ENCODE results near the gene WDR36.
"Not testable (repeated sequence)": the region's sequence is repeated elsewhere in the genome, so short reads cannot be mapped to it uniquely, and the experiment has no call there.

WDR36 gene

GRCh38 chr5:111141471-111141870 lies 49.3 kb downstream of the WDR36 start:
- DNase-seq: not testable (repeated sequence)

DNA sequence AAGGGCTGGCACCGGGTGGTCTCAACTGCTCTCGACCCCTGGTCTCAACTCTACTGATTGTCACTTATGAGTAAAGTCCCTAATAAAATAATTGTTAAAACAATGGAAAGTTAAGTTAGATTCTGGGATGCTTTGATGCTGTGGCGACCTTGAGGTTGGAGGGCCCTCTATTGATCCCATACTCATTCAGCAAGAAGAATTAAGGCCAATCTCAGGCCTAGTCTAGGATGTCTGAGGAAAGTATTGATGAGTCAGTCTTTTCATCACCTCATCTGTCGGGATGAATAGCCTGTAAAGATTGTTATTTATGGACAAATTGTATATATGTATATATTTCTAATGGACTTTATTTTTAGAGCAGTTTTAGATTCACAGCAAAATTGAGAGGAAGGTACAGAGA lies 50.8 kb downstream of the WDR36 start:
- DNase-seq: no peak

GRCh38 chr5:111143910-111144309 lies 51.8 kb downstream of the WDR36 start:
- no peak for DNase-seq

- DNase-seq: no peak
These were observed 52.3 kb downstream of the WDR36 start for GRCh38 chr5:111144352-111144930.

DNA sequence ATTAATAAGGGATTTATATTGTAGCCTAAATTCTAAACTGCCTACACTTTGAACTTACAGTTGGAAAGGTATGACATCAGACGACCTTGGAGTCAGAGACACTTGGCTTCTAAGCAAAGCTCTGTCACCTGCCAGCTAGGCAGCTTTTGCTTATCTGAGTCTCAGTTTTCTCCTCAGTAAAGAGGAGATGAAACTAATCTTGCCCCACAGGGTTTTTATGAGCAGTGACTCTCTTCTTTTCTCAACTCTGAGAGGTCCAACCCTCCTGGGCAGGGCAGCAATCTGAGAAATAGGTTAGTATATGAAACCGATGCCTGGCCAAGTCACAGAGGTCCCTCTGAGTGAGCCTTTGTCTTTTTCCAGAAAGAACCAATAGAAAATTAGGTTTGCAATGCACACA lies 53.9 kb downstream of the WDR36 start:
- DNase-seq: no peak

DNA sequence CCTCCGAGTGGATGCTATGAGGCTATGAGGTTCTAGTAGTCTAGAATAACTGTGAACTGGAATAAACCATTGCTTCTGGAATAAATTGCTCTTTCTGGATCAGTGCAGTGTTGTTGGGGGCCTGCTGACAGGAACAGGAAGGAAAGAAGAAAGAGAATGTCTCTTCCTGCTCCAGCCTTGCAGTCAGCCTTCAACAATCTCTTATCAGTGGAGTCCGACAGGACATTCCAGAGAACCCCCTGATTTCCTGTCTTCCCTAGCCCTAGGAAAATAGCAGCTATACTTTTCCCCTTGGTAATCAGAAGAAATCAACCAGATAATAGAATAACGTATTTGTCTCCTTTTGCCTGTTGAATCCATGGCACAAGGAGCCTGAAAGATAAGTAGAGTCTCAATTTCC lies 55.4 kb downstream of the WDR36 start:
- no peak for DNase-seq

DNA sequence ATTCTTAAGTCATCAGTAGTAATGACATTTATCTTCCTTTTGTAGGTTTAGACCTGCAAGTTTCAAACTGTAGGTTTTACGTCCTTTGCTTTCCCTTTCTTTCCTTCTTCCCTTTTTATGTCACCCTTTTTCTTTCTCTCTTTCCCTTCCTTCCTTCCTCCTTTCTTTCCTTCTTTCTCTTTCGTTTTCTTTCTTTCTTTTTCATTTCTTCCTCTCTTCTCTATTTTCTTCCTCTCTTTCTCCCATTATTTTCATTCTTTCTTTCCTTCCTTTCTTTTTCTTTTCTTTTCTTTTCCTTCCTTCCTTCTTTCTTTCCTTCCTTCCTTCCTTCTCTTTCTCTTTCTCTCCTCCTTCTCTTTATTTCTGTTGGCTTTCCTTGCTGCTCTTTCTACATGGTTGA lies 59.9 kb downstream of the WDR36 start:
- DNase-seq: no peak

DNA sequence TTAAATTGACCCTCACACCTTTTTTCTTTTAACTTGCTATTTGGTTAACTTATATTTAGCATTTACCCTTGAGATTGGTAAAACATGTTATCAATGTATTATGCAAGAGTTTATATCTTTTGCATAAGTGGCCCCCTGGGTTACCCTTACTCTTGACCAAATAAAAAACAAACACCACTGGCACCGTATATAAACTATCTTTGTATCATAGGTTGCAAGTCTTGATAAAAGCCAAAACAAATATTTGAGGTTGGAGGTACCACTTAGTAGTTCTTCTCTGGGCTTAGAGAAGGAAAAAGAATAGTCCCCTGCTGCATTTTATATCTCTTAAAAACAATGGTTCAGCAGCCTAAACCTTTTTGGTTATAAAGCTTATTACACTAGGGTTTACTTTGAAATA lies 61.3 kb downstream of the WDR36 start:
- DNase-seq: no peak

GRCh38 chr5:111153945-111154344 lies 61.8 kb downstream of the WDR36 start:
- no peak for DNase-seq

DNA sequence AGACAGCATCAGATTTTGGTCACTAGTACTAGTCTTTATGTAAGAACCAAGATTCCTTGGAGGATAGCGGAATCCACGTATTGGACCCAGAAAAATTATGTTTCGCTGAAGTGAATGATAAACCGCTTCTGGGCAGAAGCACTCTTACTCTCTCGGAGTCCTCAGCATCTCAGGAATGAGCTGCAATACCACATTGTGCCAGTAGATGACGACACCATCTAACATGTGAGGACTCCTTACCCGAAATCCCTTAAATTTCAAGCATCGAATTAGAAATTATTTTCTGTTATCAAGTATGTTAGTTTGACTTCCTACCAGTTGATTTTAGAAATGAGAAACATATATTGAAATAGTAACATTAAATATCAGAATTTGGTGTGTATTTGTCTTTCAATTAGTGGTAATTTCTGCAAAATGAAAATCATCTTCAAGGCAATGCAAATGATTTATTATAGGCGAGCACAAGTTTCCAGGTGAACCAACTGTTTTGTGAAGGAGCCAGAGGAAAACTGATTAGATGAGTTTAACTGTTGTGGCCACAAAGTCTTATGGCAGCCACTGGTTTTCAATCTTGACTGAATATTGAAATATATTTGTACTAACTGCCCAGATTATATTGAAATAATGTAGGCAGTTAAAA lies 66.1 kb downstream of the WDR36 start:
- DNase-seq: peak; percentile 17

- DNase-seq: no peak
These were observed 67.7 kb downstream of the WDR36 start for GRCh38 chr5:111159845-111160244.

DNA sequence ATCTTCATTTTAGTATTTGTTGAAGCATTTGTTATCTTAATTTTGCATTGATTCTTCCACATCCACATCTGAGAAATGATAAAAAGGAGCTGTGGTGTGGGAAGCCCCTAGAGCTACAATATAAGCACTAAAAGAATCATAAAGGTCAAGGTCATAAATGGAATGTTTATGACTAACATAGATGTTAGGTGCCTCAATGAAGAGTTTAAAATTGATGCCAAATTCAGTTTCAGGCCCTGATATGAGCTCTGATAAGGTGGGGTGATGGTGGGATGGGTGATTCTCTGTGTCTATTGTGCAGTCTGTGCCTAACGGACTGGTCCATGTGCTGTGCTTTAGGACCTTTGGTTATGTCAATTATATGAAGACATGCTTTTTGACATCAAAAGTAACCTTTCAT lies 70.9 kb downstream of the WDR36 start:
- DNase-seq: no peak

DNA sequence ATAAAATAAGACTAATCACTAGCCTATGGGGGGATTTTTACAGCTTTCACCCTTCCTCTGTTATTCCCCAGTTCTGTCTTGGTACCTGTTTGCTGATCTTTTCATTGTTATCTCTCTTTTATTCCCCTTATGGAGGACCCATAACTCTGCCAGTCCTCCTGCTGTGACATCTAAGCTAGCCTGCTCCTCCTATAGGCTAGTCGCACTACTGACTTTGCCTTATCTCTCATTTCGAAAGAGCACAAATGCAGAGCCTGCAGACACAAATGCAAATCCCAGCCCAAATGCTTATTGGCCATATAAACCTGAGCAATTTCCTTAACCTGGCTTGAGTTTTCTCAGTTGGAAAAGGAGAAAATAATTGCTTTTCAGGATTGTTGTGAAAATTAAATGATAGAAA lies 72.9 kb downstream of the WDR36 start:
- DNase-seq: no peak

GRCh38 chr5:111167551-111167950 lies 75.4 kb downstream of the WDR36 start:
- no peak for DNase-seq

DNA sequence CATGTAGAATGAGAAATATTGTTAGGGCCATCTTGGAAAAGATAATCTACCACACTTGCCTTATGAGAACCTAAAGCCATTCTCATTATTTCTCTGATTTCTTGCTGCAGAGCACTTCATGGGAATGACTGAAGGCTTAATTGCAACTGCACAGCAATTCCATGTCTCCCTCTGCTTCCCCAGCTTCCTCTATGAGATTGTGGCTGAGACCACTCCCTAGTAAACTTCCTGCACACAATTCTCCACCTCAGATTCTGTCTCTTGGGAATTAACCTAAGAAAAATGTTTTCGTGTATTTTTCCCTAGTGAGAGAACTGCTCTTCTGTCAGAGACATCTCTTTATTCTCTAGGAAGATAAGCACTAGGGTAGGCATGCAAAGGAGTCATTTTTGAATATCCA lies 76.5 kb downstream of the WDR36 start:
- no peak for DNase-seq

DNA sequence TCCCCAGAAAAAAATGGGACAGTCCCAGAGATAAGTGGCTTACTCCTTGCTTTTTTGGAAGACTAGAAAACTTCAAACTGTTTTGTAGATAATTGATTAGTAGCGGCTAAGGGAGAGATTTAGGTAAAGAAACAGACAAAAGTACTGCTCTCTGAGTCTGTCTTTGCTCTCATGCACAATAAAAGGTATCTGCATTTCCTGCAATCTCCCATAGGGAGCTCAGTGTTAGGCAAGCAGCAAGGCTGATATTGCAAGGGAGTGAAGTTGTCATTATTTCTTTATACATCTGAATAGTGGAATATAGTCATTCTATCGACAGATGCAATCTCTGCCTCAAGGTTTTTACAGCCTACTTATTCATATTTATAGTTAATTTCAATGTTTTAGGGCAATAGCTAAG lies 77.1 kb downstream of the WDR36 start:
- DNase-seq: no peak

GRCh38 chr5:111170279-111170678 lies 78.1 kb downstream of the WDR36 start:
- DNase-seq: no peak

GRCh38 chr5:111172504-111172903 lies 80.4 kb downstream of the WDR36 start:
- DNase-seq: no peak

GRCh38 chr5:111173476-111173875 lies 81.3 kb downstream of the WDR36 start:
- no peak for DNase-seq

Data from NCI-H2107 (cell line).